Middle frontal gyrus (tissue), 1 donor: Measurements from ENCODE around the gene NKAPL.
"Not testable (repeated sequence)": the region's sequence is repeated elsewhere in the genome, so short reads cannot be mapped to it uniquely, and the experiment has no call there.

Experiments used
- DNase-seq: peaks from one replicate; pipeline ENCODE4 v3.0.0-alpha.2; 2015; ENCODE audit warnings: low spot score; ENCODE audit errors: extremely low spot score

Gene NKAPL

DNA sequence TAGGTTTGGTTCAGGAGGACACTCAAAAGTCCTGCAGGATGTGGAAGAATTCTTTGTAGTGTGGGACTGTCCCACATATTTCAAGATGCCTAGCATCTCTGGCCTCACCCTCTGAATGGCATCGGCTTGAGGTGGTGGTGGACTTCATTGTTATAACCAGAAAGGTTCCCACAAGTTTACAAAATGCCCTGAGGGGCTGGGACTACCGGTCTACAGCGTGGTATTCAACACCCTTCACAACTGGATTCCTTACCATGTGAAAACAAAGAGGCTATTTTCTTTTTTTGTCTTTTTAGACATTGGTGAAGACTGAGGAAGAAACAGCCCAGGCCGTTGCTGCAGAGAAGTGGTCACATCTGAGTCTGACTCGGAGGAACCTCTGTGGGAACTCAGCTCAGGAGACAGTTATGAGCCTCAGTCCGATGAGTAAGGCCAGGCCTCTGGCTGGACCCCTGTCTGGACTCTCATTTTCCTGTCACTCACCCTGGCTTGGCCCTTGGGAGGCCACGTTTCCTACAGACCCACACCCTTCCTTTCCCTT, 37.5 kb downstream of the NKAPL start:
- no peak for DNase-seq

DNA sequence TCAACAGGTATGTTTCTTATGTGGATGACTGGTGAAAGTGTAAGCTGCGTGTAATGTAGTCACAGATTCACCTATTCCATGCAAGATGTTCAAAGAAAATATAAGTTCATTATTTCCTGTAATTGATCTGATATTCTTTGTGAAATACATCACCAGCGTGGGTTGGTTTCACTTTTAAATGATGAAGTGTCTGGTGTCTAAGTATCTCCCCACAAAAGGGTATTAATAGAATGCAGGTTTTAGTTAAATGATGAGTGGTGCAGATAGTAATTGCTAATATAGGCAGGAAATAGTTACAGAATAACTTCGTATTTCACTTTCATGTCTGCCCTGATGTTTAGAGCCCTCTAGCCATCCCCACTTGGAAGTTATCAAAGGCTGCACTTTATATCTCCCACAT, 44.5 kb downstream of the NKAPL start:
- DNase-seq, result no peak

- not testable (repeated sequence) for DNase-seq
Observed at GRCh38 chr6:28306363-28306762, 47.3 kb downstream of the NKAPL start.
